Measurements from ENCODE around the gene WNT4.
A peak's percentile ranks its signal among the peaks of the same experiment; 100 is the strongest.

The WNT4 gene

DNA sequence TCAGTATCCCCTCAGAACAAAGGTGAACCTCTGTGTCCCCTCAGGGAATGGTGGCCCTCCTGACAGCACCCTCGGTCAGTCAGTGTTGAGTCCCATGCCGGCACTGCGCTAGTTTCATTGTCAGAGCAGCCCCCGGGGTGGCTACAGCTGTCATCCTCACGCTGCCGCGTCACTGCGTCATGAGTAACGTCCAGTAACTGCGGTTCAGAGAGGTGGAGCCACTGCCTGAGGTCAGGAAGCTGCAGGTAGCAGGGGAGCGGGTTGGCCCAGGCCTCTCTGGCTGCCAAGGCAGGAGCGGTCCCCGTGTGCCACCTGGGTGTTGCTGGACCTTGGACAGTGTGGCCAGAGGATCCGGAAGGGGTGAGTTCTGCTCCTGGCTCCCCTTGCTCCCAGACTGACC lies 20.2 kb upstream of the WNT4 start:
- DNase-seq, result no peak

DNA sequence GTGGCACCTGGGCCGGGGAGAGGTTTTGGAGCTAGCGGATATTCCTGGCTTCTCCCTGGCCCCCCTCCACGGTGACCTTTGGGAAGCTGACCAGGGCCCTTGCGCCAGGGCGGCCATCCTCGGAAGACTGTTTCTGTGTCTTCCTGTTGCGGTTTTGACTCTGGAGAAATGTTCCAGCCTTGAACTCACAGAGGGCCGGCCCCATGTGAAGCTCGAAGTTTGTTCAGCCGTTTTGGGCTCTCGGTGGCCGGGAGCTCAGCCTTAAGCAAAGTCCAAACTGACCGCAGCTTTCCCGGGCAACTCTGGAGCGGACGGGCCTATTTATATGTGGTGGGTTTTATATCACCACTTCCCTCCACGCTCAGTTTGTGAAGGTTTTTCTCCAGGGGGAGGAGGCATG lies 17.0 kb upstream of the WNT4 start:
- DNase-seq, result no peak

GRCh38 chr1:22158654-22159053 lies 15.8 kb upstream of the WNT4 start:
- no peak for DNase-seq

- DNase-seq, result no peak
Measured at GRCh38 chr1:22157359-22157966, 14.6 kb upstream of the WNT4 start.

DNA sequence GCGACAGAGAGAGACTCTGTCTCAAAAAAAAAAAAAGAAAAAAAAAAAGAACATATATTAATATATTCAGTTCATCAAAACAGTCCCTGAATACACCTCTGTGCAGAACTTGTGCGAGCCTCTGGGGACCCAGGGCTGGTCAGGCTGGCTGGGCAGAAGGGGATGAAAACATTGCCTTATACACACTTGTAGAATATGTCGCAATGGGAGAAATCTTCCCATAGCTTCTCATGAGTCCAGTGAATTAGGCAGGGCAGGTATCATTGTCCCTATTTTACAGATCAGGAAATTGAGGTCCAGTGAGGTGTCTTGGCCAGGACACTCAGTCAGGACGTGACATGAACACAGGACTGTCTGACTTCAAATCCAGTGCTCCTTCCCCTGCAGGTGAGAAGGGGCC lies 12.6 kb upstream of the WNT4 start:
- DNase-seq, result no peak

DNA sequence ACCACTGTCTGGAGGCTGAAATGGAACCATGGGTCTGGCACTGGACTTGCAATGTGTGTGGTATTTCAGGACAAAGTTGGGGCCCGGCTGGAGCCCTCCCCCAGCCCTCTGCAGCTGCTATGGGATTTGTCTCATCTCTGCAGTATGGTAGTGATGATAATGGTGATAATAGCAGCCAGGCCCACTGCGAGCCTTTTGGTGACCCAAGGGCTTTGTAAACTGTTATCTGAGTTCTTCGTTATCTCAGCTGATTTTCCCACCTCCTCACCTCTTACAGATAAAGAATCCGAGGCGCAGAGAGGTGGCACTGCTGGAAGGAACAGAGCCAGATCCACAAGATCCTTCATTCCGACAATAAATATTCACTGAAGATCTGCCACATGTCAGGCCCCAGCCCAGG lies 11.7 kb upstream of the WNT4 start:
- DNase-seq, result no peak

DNA sequence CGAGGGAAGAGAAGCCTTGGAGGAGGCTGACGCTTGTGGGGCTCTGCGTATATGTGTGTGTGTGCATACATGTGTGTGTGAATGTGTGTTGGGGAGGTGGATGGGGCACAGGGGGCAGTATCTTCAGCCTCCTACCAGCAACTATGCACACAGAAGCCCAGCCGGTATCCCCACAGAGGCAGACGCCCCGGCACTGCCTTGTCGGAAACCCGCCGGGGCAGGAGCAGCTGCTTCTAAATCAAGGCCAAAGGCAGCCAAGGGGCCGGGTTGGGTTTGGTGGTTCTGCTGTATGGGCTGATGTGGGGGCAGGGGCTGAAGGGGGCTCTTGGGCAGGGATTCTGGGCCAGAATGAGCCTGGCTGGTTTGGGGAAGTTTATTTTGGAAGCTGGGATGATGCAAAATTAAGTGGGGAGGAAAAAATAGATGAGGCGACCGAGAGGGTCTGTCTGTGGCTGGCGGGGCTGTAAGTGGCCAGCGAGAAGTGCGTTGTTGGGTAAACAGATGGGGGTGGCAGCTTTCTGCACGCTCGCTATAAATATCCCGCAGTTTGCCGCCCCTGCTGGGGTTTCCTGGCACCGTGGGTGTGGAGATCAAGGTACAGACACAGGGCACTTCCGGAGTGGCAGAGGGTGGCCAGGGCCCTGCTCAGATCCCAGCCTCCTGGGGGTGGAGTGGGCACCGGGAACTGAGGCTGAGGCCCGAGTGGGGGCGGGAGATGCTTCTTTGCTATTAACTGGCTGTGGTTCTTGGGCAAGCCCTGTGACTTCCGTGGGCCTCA lies 11.0 kb upstream of the WNT4 start:
- no peak for DNase-seq

DNA sequence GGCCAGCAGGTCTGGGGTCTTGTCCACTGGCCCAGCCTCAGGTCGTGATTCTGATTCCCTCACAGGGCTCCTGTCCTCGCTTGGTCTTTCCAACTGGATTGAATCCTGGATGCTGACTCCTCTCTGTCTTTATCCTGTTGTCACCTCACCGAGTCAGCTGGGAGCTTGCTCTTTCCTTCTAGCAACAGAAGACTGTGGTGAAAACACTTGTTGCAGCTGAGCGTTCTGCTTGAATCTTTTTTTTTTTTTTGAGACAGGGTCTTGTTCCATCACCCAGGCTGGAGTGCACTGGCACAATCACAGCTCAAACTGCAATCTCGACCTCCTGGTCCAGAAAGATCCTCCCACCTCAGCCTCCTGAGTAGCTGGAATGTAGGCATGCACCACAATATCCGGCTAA lies 8.0 kb upstream of the WNT4 start:
- no peak for DNase-seq

DNA sequence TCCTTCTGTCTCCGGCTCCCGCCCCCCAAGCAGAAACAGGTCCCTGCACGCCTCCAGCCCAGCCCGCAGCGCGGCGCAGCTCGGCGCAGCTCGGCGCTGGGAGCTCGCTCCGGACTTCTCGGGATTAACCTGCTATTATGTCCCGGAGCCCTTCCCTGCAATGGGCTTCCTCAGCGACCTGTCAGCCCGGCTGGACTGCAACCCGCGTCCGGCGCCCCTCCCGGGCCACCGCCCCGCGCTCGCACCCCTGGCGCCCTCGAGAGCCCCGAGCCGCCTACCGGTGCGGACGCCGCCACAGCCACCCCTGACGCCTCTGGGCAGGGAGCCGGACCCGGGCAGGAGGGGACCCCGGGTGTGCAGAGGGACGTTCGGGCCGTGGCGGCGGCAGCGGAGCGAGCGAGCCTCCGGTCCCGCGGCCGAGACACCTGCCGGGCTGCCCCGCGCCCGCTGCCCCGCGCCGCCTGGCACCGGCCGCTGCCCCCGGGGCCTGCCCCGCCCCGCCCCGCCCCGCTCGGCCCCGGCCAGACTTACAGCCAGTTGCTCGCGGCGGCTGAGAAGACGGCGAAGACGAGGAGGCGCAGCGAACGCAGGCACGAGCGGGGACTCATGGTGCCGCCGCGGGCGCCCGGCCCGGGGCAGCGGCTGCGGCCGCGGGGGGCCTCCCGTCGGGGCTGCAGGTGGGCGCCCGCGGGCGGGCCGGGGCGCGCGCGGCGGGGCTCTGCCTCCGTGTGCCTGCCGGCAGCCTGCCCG lies 407 bp downstream of the WNT4 start:
- DNase-seq, result no peak

GRCh38 chr1:22141554-22142314 lies 1.2 kb downstream of the WNT4 start:
- no peak for DNase-seq

GRCh38 chr1:22140694-22141093 lies 2.2 kb downstream of the WNT4 start:
- no peak for DNase-seq

GRCh38 chr1:22139817-22140216 lies 3.1 kb downstream of the WNT4 start:
- no peak for DNase-seq

GRCh38 chr1:22139066-22139594 lies 3.8 kb downstream of the WNT4 start:
- no peak for DNase-seq

GRCh38 chr1:22137004-22137720 lies 5.7 kb downstream of the WNT4 start:
- DNase-seq, result no peak

- DNase-seq, result no peak
Measured at GRCh38 chr1:22133931-22134324, 9.0 kb downstream of the WNT4 start.

GRCh38 chr1:22133247-22133930 lies 9.5 kb downstream of the WNT4 start:
- DNase-seq, result no peak

- DNase-seq, result no peak
Measured at GRCh38 chr1:22132517-22133235, 10.2 kb downstream of the WNT4 start.

GRCh38 chr1:22131875-22132486 lies 10.9 kb downstream of the WNT4 start:
- DNase-seq, result peak; percentile 44

GRCh38 chr1:22131062-22131461 lies 11.8 kb downstream of the WNT4 start:
- no peak for DNase-seq

- DNase-seq, result no peak
Measured at GRCh38 chr1:22129501-22130117, 13.3 kb downstream of the WNT4 start.
